ENCODE data around the gene SLX4IP.

The SLX4IP gene

DNA sequence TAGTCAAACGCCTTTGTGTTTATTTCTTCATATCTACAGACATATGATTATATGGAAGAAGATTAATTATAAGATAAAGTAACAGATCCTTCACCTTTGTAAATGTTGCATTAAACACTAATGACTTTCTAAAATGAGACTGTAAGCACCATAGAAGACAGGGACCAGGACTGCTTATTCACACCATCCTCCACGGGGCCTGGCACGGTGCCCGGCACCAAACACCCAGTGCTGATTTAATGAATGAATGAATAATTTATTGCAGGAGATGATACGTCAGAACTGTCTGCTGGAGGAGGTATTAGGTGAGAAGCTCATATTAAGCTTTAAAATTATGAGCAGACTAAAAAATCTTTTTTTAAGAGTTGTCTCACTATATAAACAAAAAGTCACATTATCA, 88.3 kb downstream of the SLX4IP start:
- DNase-seq = no peak

DNA sequence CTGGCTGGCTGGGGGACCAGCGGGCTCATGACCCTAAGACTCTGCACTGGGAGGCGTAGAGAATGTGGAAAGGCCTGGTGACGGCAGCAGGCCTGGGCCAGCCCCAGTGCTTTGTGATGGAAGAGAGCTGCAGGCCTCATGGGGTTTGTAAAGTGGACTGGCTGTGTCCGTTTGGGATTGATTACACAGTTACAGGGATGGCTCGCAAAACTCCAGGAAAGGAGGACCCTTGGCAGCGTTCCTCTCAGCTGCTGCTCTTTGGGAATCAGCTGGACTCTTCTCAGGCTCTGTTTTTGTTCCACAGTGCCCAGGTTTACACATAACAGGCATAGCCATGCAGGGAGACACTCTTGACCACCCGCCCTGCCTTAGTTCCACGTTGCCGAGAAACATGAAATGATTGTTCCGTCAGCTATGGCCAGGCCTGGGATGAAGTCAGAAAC, 89.0 kb downstream of the SLX4IP start:
- no peak for DNase-seq

DNA sequence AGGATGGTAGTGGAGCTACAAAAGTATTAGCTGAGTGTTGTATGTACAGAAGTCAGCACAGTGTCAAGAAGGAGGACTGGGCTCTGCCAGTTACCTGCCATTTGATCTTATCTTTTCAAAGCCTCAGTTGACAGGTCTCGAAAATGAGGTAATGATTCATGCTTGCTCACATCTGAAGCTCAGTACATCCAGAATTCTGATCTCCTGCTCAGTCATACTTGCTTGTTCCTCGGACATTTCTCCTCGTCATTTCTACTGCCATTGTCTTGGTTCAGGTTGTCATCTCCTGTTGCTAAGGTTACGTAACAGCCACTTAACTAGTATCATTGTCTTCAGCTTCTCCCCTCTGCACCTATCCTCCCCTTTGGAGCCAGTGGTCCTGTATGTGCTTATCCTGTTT, 89.5 kb downstream of the SLX4IP start:
- no peak for DNase-seq

DNA sequence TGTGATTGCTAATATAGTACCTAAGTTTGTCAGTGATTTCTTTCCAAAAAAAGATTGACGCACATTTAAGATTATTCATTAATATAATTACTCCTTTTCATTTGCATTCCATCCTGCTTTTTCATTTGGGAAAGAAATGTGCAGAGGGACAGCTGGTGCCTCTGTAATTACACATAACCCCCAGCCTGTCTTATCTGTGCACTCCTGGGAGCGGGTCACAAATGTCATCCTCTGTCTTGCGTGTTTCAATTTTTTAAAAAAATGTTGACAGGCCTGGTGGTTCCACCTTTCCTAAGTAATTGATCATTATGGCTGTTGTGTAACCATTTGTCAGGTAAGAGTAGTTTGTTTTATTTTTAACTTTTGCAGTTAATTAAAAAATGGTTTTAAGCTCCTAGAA, 92.7 kb downstream of the SLX4IP start:
- no peak for DNase-seq

DNA sequence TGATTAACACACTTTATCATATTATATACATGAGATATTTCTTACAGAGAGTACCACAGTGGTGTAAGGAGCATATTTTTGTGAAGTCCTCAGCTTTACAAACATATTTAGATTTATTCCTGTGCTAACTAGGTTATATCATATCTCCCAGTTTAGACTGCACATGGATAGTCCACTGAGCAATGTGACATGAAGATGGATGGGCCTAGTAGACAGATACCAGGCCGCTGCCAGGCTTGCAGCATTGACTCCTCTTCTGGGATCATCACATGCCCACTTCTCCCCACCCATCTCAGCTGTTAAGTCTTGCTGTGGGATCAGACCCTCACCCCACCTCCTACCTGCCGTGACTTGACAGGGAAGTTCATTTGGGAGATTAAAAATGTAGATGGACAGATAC, 95.8 kb downstream of the SLX4IP start:
- no peak for DNase-seq

DNA sequence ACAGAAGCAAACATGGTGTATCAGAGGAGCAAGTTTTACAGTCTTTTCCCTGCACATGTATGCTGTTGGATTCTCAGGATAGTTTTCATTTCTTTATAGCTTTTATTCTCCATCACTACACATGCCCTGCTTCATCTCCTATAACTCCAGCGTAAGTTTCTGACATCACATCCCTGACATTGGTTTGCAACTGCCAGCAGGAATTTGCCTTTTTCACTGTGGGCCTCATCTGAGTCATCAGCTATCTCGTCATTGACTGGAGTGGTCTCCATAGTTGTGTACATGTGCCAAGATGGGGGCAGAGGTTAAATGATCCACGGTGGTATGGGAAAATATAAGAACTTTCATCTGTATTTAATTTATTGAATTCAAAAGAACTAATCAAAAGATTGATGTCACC, 96.7 kb downstream of the SLX4IP start:
- no peak for DNase-seq

DNA sequence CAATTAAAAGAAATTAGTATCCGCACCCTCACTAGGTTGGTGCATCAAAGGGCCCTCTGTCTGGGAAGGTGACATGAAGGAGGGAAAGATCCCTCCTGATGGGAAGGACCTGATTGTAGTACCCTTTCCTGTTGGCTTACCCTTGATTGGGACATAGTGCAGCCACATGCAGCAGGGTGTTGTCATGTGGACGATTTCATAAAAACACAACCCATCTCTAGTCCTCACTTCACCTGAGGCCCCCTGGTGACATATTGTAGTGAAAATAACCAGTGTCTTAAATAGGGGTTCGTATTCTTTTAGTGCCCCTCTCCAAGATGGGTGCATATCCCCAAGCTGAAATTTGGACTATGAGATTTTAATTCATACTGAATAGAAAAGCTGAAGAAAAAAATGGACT, 97.3 kb downstream of the SLX4IP start:
- DNase-seq = peak; percentile 3

DNA sequence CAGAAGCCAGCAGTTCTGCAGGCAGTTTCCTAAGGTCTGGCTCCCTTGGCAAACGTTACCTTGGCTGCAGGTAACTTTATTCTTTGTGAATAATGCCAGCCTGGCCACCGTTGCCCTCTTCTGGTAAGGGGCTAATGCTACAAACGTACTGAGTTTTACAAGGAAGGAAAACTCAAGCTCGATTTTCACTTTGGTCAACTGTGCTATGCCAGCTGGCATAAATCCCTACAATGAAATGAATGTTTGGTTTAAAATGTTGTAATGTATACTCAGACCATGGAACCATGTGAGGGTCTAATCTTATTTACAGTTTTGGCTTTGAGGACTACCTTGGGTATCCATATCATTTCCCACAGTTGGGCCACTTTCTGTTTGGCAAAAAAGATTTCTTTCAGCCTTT, 101.4 kb downstream of the SLX4IP start:
- no peak for DNase-seq

DNA sequence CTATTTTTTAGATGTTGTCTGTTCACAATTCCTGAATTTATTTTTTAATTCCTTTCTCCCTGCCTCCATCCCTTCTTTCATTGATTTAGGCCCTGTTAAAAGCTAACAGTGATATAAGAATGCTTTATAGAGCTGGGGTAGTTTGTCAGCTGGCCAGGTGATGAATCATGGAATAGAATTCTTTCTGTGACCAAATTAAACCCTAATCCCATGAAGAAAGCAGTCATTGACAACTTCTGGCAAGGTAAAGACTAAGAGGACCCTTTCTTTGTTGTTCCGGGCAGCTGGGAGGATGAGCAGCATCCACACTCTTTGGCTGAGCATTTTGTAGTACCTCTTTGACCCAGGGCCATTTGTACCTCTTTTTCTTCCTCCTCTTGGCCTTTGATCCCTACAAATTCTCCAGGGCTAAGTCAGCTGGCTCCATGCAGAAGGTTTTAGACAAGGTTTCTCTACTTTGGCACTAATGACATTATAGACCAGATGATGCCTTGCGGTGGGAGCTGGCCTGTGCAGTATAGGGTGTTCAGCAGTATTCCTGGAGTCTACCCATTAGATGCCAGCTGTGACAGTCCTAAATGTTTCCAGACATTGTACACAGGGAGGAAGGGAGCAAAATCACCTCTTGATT, 102.9 kb downstream of the SLX4IP start:
- DNase-seq = no peak

DNA sequence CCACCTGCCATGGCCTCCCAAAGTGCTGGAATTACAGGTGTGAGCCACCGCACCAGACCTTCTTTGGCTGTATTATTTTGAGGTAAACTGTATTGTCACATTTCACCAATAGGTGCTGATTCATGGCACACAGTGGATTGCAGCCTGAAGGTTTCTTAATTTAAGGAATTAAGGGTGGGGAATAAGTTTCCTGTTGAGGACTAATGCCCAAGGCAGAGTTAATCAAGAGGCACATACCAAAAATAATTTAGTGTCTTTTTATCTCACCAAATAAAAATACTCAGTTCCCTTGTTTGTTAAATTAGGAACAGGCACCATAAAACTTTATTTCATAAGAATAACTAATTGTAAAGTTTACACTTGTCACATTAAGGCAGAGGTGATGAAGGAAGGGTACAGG, 103.7 kb downstream of the SLX4IP start:
- no peak for DNase-seq

DNA sequence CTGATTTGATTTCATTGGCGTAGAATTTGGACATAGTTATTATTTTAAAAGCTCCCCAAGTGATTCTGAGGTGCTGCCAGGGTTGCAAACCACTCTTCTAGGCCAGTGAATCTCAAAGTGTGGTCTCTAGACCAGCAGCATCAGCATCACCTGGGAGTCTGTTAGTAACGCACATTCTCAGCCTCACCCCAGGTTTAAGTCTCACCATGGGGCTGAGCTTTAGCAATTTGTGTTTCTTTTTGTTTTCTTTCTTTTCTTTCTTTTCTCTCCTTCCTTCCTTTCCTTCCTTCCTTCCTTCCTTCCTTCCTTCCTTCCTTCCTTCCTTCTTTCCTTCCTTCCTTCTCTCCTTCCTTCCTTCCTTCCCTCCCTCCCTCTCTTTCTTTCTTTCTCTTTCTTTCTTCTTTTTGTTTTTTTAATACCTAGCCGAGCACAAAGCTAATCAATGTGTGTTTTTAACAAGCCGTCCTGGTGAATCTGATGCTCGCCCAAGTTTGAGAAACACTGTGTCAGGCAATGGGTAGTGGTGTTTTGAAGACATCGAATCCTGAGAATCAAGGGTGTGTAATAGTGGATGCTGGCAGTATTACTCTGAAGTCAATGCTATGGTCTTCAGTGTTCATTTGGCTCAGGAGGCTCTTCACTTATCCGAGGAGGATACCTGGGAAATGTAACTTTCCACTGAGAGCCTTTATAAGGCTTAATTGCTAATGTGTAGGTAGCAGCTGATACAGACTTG, 104.9 kb downstream of the SLX4IP start:
- no peak for DNase-seq

DNA sequence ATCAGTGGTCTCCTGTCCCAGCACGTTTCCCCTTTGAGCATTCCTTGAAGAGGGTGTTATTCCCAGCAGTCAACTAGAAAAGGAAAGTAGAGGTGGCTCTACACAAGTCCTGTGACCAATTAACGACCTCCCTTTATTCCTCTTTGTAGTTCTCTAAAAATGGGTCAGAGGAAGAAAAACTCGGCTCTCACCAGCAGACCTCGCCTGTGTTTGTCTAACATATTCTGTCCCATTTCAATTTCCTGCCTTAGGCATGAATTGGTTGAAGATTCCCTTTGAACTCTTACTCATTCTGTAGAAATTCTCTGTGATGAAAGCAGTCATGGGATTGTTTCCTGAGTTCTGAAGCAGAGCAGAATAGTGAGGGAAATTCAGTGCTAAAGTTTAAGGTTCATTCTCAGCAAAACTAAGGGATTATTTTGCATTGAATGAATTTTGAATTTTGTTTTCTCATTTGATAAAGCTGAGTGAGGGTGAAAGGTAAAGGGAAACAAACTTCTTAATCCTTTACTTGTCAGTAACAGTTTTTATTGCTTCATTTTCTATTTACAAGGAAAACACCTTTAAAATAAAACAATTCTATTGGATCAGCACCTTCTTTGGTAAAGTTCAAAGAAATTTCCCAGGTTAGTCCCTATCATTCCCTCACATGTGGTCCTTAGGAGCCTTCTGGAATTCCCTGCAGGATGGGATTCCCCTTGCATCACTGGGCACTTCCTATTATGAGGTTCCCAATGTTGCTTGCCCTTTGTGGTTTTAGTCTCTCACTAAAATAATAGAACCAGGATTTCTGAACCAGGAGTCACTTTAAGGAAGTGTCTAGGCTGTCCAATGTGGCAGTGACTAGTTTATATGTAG, 105.8 kb downstream of the SLX4IP start:
- no peak for DNase-seq

DNA sequence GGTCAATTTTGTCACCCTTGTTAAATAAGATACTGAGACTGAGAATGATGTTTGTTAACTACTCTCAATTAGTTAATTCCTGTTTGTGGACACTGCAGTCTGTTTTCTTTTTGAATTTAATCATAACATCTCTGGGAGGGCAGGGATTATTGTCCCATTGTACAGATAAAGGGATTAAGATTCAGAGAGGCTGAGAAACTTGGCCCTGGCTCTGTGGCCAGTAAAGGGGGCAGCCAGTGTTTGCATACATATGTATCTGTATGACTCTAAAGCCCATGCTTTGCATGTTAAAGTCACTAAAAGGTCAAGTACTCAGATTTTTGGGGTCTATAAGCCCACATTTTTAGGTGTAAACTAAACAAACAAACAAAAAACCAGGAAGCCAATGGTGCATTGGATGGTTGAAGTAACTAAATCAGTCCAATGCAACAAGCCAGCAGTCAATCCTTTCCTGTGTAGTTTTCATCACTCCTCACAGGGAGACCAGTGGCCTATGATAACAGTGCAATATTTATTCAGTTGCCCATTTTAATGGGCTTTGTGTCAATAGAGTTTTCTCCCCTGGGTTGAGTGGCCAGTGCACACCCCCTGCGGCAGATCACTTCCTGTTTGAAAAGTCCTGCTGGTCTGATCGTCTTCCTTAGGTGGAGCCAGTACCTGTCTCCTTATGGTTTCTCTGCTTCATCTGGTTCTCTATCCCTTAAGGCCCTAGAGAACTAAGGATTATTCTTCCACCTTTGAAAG, 106.7 kb downstream of the SLX4IP start:
- DNase-seq = no peak

DNA sequence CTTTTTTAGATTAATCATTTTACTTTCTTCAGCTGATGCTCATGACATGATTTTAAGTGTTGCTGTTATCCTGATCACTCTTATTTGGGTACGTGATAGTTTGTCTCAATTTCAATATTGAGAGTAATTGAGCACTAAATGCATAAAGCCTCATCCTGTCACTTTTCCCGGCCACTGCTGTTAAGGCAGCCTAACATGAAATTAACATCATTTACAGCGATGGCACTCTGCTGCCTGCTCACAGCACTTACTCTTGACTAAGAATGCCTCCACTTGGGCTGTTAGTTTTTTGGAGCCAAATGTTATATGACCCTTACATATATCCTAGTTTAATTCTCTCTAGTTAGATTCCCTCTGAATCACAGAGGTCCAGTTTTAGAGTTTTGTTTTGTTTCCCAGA, 107.3 kb downstream of the SLX4IP start:
- DNase-seq = no peak

DNA sequence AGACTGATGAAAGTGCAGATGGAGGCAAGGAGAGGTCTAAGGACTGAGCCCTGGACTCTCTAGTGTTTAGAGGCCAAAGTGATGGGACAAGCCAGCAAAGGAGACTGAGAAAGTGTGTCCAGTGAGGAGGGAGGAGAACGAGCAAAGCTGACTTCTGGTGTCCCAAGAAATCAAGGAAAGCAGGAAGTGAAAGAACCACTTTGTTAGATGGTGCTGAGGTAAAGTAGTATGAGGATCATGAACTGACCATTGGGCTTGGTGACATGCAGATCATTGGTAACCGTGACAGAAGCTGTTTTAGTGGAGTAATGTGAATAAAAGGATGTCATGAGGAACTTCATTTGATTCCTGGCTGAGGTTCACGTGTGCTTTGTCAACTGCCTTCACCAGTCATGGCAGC, 108.4 kb downstream of the SLX4IP start:
- peak; percentile 58 for DNase-seq

DNA sequence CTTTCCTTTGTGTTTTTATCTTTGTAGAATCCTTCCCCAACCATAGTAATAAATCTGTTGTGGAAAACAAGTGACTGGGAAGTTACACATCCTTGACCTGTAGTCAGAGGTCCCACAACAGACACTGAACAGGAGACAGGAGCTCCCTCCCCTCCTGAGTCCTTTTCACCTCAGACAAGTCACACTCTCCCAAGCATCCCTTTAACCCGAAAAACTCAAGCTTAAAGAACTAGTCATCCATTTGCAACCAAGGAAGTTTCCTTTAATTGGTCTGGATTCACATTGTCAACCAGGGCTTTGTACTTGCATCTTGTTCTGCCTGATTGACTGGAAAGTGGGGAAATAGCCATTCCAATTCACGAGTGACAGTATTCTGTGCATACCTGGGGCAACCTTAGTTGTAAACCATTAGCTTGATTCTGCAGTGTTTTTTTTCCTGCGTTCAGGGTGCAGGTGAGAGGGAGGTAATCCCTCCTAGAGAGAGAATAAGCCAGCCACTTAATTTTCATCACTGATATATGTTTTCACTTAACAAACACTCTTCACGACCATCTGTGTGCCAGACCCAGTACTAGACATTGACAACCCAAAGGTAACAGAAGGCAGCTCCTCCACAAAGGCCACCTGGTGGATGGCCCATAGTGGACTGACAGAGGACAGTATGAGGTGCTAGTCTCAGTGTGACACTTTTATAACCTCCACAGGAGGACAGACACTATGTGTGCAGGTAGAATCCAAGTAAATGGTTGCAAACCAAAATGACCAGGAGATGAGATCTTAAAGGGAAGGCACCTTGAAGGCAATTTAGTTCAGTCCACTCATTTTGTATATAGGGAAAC, 112.4 kb downstream of the SLX4IP start:
- no peak for DNase-seq

DNA sequence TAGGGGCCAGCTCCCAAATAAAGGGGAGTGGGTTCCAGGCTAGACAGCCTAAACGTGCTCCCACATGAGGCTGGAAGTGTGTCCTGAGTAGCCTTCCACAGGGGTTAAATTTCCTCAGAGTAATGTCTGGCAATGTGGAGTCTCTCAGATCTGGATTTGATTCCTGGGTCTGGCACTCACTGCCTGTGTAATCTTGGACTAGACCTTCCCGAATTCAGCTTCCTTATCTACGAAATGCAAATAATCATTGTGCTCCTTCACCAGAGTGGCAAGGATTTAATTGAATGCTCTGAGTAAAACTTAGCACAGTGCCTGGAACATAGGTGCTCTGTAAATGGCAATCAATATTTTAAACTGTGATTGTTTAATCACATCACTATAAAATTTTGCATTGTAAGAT, 114.4 kb downstream of the SLX4IP start:
- no peak for DNase-seq

DNA sequence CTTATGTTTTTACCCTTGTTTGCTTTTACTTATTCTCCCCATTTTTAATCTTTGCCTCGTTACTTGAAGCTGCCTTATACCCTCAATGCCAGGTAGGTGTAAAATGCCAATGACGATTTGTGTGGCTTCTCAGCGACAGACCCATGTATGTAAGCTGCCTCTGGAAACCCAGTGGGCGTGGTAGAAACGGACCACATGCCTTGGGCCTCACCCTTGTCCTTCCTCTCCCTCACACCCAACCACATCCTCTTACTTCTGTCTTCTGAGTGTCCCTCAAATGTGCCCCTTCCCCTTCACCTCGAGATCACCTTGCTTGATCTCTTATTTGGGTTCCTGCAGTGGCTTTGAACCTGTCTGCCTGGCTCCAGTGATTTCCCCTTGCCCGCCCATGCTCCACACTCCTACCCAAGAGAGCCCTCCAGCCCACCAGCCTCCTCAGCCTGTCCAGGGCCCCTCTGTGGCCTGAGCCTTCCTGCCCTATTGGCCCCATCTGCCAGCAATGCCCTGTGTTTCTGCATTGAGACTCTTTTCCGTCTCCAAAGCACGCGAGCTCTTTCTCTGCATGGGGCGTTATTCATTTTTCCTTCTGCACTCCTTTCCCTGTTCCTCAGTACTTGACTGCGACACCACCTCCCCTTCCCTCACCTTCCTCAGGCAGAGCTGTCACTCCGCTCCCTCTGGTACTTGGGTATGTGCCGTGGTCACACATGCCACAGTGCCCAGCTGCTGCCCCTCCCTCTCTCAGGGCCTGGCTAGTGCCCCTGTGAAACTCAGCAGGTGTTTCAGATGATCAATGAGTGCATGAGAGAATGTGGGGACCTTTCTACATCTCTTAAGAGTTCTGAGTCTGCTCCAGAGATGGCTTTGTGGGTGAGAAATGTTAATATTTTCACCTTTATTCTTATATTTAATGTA, 115.4 kb downstream of the SLX4IP start:
- peak; percentile 60 for DNase-seq

DNA sequence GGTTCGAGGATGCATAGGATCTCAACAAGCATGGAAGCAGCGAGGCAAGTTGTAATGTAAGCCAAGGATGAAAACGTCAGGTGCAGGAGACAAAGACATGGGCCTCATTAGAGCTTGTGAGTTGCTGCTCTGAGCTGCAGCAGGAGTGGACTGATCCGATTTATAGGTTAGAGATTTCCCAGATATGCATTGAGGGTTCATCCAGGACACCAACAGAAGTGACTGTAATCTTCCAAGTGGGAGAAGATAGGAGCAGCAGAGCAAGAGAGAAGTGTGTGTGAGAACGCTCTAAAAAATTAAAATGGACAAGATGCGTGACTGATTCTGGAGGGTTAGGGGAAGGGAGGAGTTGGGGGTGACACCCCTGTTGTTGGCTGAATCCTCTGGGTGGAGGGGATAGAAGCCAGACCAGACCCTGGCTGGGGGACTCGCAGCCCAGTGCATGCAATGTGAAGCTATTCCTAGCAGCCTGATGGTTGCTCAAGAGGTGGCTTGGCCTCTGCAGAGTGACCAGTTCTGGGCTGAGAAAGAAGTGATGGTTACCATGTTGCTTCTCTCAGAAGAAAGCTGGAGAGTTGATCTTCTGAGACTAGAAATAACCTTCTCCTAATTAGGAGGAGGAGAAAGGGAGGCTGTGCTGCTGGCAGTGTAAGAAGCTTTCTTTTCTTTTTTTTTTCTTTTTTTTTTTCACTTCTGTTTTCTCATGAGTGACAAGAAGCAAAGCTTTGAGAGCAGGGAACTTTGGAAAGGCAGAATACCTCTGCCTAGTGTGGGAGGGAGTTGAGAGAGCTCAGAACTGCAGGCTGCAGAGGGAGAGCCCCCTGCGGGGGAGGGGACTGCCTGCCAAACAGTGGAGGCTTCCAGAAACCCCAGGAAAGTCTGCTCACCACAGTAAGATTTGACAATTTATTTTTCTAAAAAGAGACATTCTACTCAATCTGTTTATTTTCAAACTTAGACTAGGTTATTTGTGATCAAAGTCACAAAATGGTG, 116.9 kb downstream of the SLX4IP start:
- peak; percentile 71 for DNase-seq
